Measurements from ENCODE around the gene IL5RA. TPM values are rescaled to one million over a fixed set of nuclear protein-coding genes. Genes with fewer than 3 reads are reported as not detected.

IL5RA gene
- not detected in 2 replicates for total RNA-seq (2014; rRNA removed; shearing (Covaris generic))

DNA sequence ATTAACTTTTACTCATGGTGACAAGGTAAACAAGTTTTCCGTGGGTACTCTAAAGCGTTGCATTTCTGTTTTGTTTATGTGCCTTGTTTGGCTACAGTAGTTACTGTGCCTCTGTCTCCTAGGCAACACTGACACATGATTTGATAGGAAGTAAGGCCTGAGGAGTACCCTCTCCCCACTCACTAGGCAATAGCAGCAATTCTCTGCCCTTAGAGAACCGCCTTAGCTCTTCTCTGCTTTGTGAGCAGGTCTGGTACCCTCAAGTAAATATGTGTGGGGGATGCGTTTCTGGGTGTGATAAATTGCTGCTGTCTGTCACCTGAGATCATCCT lies at the start of gene IL5RA:
IL5RA (minus strand) TSS at position 76 of the 332 bp plus-strand sequence. CDS start 5,390 bp downstream, outside the sequence.
- DNase-seq (ENCODE audit: low spot score): no peak

DNA sequence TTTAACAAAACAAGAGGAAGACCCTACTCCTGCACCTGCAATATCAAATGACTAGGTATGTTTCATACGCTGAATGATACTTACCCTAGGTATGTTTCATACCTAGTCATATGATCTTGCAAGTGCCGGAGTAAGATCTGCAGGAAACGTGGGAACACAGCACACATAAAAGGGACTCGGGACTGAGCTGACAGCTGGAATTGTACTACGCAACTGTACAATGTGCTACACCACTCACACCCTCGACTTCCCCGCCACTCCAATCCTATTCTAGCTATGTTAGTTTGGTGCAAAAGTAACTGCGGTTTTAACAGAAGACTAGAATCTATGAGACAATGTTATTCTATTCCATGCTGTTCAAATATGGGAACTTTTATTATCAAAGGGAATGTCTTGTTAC lies 47.3 kb upstream of the IL5RA start:
- no peak for DNase-seq (ENCODE audit: low spot score)

DNA sequence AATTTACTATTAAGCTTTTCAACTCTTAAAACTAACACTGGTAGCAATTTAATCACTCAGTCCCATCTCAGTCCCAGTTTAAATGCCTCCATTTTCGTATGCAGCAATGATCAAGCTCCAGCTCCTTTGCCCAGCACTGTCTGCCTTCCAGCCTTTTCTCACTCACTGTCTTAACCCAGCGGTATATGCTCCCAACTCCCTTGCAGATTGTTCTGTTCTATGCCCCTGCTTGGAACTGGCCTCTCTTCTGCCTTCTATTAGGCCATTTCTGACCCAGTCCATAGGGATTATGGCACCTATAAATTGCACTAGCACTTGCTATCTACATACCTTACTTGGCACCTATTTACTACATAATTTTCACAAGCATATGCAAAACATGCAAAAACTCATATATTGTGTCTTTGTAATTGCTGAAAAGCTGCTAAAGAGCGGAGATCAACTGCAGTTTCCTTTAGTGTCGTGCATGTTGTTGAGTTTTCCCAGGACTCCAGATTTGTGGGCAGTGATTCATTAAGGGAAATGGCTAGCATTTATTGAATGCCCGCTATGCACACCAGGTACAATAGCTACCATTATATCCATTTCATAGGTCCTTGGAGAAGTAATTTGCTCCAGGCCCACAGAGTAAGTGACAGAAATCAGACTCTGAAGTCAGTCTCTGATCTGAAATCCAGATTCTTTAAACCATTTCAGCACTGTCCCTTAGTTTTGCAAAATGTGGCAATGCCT lies 44.9 kb upstream of the IL5RA start:
- no peak for DNase-seq (ENCODE audit: low spot score)

DNA sequence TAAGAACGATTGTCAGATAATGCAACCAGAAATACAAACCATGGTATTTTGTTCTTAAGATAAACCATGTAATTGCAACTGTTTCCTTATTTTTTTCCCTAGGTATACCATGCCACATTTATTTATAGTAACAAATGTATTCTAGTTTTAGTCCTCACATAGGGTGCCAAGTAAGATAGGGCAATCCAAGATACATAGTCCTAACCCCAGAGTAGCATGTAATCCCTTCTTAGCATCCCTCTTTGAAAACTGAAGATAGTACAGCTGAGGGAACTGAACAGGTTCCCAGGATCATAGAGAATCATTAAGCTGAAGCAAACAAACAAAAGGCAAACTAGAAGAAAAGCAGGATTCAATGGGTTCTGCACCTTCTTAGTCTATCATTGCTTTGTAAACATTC lies 41.3 kb upstream of the IL5RA start:
- DNase-seq (ENCODE audit: low spot score): no peak

- DNase-seq (ENCODE audit: low spot score): no peak
These were observed 39.4 kb upstream of the IL5RA start for GRCh38 chr3:3149560-3149959.

- no peak for DNase-seq (ENCODE audit: low spot score)
These were observed 35.7 kb upstream of the IL5RA start for GRCh38 chr3:3145831-3146230.

DNA sequence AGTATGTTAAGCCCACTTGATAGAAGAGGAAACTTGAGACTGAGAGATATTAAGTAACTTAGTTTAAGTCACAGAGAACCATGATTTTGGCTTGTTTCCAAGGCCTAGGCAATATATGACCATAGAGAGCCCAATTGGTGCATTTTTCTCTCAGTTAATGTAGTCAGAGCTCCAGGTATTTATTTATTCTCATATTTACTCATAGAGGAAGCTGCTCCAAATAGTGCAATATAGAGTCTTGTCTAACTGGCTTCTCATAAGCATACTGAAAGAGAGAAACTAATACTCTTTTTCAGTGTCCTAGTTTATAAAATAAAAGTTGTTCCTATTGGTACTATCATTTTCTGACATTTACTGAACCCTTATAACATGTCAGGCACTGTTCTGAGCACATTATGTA lies 31.8 kb upstream of the IL5RA start:
- DNase-seq (ENCODE audit: low spot score): no peak

- DNase-seq (ENCODE audit: low spot score): no peak
These were observed 27.4 kb upstream of the IL5RA start for GRCh38 chr3:3137526-3137925.

- no peak for DNase-seq (ENCODE audit: low spot score)
These were observed 24.7 kb upstream of the IL5RA start for GRCh38 chr3:3134750-3135448.

GRCh38 chr3:3133500-3133899 lies 23.3 kb upstream of the IL5RA start:
- DNase-seq (ENCODE audit: low spot score): no peak

DNA sequence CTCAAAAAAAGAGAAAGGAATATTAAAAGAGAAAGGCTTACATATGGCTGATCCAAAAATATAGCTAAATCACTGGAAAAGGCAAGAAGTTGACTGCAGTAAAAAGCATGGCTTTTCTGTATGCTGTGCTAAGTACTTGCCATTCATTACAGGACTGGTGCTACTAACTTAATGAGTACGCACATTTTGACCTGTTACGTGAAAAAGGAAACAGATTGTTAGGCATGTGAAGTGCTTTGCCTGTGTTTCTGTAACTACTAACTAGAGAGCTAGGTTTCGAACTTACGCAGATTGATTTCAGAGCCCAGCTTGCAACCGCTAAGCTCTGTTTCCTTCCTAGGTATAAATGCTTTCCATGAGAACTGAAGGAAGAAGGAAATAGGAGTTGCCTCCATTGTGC lies 19.4 kb upstream of the IL5RA start:
- DNase-seq (ENCODE audit: low spot score): no peak

- no peak for DNase-seq (ENCODE audit: low spot score)
These were observed 17.3 kb upstream of the IL5RA start for GRCh38 chr3:3127432-3128010.

GRCh38 chr3:3126477-3127431 lies 16.6 kb upstream of the IL5RA start, which contains the start of gene TRNT1:
TSS of gene TRNT1 (plus strand) at chr3:3126940. CDS start at chr3:3129041, 2,101 bp downstream.
- DNase-seq (ENCODE audit: low spot score): peak; percentile 85

DNA sequence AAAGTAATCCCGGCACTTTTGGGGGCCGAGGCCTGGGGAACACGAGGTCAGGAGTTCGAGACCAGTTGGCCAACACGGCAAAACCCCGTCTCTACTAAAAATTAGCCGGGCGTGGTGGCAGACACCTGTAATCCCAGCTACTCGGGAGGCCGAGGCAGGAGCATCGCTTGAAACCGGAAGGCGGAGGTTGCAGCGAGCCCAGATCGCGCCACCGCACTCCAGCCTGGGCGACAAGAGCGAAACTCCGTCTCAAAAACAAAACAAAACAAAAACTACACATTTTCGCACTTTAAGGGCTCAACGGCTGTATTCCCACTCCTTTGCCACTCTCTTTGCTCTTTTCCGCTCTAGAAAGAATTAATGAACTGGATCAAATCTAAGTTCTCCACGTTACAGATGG lies 15.8 kb upstream of the IL5RA start:
- DNase-seq (ENCODE audit: low spot score): no peak

DNA sequence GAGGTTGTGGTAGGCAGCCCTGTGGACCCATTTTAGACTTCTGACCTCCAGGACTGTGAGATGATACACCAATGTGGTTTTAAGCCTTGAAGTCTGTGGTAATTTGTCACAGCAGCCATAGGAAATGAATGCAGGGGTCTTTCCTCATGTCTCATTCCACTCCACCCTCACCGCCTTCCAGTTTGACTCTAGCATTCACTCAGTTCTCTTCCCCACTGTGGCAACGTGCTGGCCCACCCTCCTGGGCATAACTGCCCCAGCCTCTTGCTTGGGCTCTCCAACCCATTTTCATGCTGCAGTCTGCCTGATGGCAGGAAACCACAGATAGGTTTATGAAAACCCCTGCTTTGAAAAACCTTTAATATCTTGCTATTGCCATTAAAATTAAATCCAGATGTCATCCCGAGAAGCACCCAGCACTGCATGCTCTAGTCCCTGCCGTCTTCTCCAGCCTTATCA lies 9.2 kb upstream of the IL5RA start:
- DNase-seq (ENCODE audit: low spot score): no peak

- no peak for DNase-seq (ENCODE audit: low spot score)
These were observed 7.5 kb upstream of the IL5RA start for GRCh38 chr3:3117651-3118050.

DNA sequence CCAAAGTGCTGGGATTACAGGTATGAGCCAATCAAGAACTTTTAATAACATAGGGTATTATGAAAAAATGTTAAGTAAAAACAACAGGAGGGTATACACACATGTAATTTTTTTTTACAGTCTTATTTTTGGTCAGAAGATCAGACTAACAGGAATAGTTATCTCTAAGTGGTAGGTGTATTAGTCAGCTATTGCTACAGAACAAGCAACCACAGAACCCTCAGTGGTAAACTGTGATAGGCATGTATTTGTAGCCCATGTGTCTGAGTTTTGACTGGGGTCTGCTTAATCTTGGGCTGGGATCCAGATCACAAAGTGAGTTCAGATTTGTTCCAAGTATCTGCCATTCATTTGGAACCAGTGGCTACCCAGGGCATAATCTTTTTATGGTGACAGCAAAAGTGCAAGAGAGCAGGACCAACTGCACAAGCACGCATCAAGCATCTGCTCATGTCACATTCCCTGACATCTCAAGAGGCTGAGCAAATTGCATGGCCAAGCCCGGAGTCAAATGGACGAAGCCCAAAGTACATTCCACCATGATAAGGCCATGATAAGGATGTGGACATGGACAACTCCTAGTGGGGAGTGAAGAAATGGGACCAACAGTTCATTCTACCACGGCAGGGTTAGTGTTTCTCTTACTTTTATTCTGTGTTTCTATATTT lies 3.0 kb upstream of the IL5RA start:
- DNase-seq (ENCODE audit: low spot score): no peak

DNA sequence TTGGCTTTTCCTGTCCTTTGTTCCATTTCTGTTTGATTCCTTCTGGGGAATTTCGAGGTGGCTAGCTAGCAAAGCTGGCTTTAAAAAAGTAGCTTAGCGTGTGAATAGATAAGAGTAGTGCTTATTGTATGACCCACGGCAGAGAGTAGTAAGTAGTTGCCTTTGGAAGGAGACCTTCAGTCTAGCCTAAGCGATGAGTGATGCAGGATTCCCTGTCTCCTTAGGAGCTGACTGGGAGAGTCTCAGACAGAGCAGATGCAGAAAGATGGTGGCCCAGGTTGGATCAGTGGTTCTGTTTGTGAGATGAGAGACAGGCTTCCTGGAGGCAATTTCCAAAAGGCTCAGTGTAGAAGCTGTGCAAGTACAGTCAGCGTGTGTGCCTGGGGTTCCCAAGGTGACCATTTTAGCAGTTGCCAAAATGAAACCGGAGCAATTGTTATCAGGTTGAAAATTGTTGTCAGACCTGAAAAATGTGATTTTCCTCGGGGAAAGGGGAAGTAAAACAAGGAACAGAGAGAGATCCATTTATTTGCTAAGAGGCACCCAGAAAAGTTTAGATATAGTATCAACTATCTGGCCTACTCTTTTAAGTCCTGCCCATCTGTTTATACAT lies 681 bp upstream of the IL5RA start:
- DNase-seq (ENCODE audit: low spot score): no peak

DNA sequence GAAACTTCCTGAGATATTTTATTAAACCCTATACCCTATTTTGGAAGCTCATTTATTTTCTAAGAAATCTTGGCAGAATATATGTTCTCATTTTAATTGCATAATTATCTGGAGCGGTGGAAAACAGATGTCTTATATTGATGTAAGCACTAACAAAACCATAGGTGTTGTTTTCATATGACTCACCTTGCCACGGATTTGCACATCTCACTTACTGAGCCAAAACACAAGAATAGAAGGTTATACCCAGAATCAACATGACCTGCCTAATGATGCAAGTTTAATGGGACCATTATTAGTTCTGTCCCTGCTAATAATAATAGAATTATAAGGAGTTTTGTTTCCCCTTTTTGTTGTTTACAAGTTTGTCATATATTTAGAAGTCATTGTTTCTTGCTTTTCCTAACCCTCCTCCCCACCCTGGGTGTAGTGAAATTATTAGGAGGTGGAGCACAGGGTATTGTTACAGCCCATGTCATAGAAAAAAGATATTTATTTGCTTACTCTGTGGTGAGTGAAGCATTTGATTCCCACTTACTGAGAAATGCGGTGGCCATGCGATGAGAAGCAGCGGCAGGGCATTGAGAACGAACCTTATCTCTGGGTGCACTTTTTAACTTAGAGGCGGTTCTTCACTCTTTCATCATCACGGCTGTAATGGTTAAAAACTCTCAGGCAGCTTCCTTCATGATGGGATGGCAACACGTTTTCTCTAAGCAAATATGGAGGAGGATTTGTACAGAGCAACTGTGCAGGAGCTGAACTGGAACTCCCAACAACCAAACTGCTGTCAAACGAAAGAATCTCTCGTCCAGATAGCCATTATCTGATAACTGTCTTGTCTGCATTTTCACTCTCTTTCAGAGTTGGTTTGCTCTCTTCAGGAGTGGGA lies 521 bp downstream of the IL5RA start:
- no peak for DNase-seq (ENCODE audit: low spot score)

DNA sequence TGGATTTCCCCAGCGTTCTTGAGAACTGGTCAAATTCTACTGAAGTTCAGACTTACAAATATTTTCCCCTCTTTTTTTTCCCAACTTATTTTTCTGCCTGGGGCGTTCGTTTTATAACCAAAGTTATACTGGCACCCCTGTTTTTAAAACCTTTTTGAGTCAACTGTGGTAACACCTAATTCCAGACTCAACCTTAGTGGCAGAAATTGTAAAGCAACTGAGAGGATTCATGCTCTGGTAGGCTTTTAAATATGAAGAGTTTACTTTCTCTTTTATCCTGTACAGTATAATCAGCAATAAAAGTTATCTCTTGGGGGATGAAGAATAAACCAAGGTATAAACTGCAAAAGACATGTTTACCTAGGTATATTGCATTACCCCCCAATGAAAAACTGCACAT lies 2.3 kb downstream of the IL5RA start:
- no peak for DNase-seq (ENCODE audit: low spot score)
